Muscle of arm (tissue), 12 donors: ENCODE results near the gene C4orf54. TPM values are rescaled to one million over a fixed set of nuclear protein-coding genes. Genes with fewer than 3 reads are reported as not detected.

ENCODE experiments used
- DNase-seq: peaks from one replicate; pipeline ENCODE4 v3.0.0-alpha.2; 2013
- polyA plus RNA-seq, 12 donors: library from polyadenylated mRNA; unstranded; fragments of 120-200 nt; gene quantifications; one replicate each; pipeline ENCODE4 v1.2.1, GENCODE V29; 2013; ENCODE audit not compliant: insufficient read length in 12 of 12

The C4orf54 gene
- polyA plus RNA-seq, 12 donors: 31.7 to 191 (median 109) TPM; not detected in 1

GRCh38 chr4:99628040-99628439, 29.6 kb downstream of the C4orf54 start:
- DNase-seq: no peak

- no peak for DNase-seq
Observed at GRCh38 chr4:99625369-99625768, 32.3 kb downstream of the C4orf54 start.

GRCh38 chr4:99624141-99624719, 33.4 kb downstream of the C4orf54 start:
- no peak for DNase-seq

- DNase-seq: no peak
Observed at GRCh38 chr4:99622341-99622740, 35.3 kb downstream of the C4orf54 start.

- no peak for DNase-seq
Observed at GRCh38 chr4:99617374-99617773, 40.3 kb downstream of the C4orf54 start.

GRCh38 chr4:99615170-99615820, 42.3 kb downstream of the C4orf54 start:
- DNase-seq: no peak

GRCh38 chr4:99614491-99614890, 43.1 kb downstream of the C4orf54 start:
- no peak for DNase-seq

DNA sequence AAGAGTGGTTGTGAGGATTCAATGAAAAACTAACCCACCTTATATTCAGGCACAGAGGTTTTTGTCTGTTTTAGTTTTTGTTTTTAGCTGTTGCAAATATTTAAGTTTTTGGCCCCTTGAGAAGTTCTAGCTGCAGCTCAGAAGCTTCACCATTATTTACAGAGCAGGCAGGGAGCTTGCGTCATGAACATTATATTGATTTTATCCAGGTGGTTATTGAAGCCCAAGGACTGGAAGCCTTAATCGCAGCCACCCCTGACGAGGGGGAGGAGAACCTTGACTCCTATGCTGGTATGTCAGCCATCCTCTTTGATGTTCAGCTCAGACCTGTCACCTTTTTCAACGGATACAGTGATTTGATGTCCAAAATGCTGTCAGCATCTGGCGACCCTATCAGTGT, 44.9 kb downstream of the C4orf54 start:
- DNase-seq: no peak

GRCh38 chr4:99612281-99612680, 45.3 kb downstream of the C4orf54 start:
- no peak for DNase-seq

- peak; percentile 27 for DNase-seq
Observed at GRCh38 chr4:99610605-99611175, 46.9 kb downstream of the C4orf54 start.

DNA sequence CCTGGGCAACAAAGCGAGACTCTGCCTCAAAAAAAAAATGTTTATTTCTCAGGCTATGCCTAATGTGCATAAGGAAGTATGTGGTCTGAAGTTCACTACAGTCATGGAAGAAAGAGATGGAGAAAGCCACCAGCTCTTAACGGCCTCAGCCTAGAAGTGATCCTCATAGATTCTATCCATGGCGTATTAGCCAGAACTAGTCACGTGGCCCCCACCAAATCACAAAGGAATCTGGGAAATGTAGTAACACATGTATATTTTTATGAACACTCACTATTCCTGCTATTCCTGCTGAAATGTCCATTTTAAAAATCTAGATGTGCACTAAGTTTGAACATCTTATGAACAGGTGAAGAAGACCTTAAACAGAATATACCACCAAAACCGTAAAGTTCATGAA, 49.2 kb downstream of the C4orf54 start:
- DNase-seq: no peak

Other genes with a start within 250 kb of the C4orf54 start
- under 1 TPM in 2 of 12 donors, not detected in 10; 0.07 to 0.15 TPM for gene ADH7, start 222.5 kb downstream of the C4orf54 start, polyA plus RNA-seq
- under 1 TPM in 6 of 12 donors, not detected in 6; 0.07 to 0.15 (median 0.11) TPM for gene C4orf17, start 146.8 kb downstream of the C4orf54 start, polyA plus RNA-seq
- 10 to 100 TPM in 10 of 12 donors, 1 to 10 TPM in 1, not detected in 1; 7.8 to 21.5 (median 12.4) TPM for gene TRMT10A, start 93.8 kb downstream of the C4orf54 start, polyA plus RNA-seq
- gene MTTP, start 83.0 kb downstream of the C4orf54 start, polyA plus RNA-seq: 10 to 100 TPM in 1 of 12 donors, 1 to 10 TPM in 7, under 1 TPM in 3, not detected in 1; 0.43 to 16.0 (median 1.2) TPM
- 10 to 100 TPM in 1 of 12 donors, 1 to 10 TPM in 10, not detected in 1; 1.4 to 10.2 (median 2.9) TPM for gene DAPP1, start 159.0 kb upstream of the C4orf54 start, polyA plus RNA-seq
- gene LAMTOR3, start 236.6 kb upstream of the C4orf54 start, polyA plus RNA-seq: 10 to 100 TPM in 11 of 12 donors, not detected in 1; 30.4 to 54.4 (median 41.7) TPM